HG02798 (cell line): ENCODE measurements around the gene CNTNAP2.
"Not testable (repeated sequence)": the region's sequence is repeated elsewhere in the genome, so short reads cannot be mapped to it uniquely, and the experiment has no call there.

Experiments
- ATAC-seq: cut with Tn5 transposase; IDR thresholded peaks from one replicate; pipeline ENCODE4 v1.9.1; 2021; ENCODE audit warnings: mild to moderate bottlenecking; ENCODE audit not compliant: unreplicated experiment, poor library complexity

The CNTNAP2 gene

GRCh38 chr7:147759327-147759943 is 1642.8 kb downstream of the CNTNAP2 start:
- ATAC-seq: no peak

- no peak for ATAC-seq
Measured at GRCh38 chr7:147765301-147765700, 1648.7 kb downstream of the CNTNAP2 start.

- ATAC-seq: no peak
Measured at GRCh38 chr7:147771344-147771743, 1654.7 kb downstream of the CNTNAP2 start.

- ATAC-seq: no peak
Measured at GRCh38 chr7:147774461-147774860, 1657.9 kb downstream of the CNTNAP2 start.

- ATAC-seq: no peak
Measured at GRCh38 chr7:147775516-147776284, 1659.1 kb downstream of the CNTNAP2 start.

GRCh38 chr7:147777309-147777708 is 1660.7 kb downstream of the CNTNAP2 start:
- no peak for ATAC-seq

- no peak for ATAC-seq
Measured at GRCh38 chr7:147779949-147780348, 1663.3 kb downstream of the CNTNAP2 start.

- ATAC-seq: no peak
Measured at GRCh38 chr7:147796581-147796980, 1680.0 kb downstream of the CNTNAP2 start.

- no peak for ATAC-seq
Measured at GRCh38 chr7:147798001-147798400, 1681.4 kb downstream of the CNTNAP2 start.

GRCh38 chr7:147801762-147802161 is 1685.2 kb downstream of the CNTNAP2 start:
- ATAC-seq: not testable (repeated sequence)

GRCh38 chr7:147803151-147803550 is 1686.5 kb downstream of the CNTNAP2 start:
- no peak for ATAC-seq

- no peak for ATAC-seq
Measured at GRCh38 chr7:147803606-147804005, 1687.0 kb downstream of the CNTNAP2 start.

- ATAC-seq: no peak
Measured at GRCh38 chr7:147804032-147804431, 1687.4 kb downstream of the CNTNAP2 start.

GRCh38 chr7:147805996-147806576 is 1689.5 kb downstream of the CNTNAP2 start:
- no peak for ATAC-seq

GRCh38 chr7:147809786-147810185 is 1693.2 kb downstream of the CNTNAP2 start:
- ATAC-seq: no peak

GRCh38 chr7:147810269-147810668 is 1693.7 kb downstream of the CNTNAP2 start:
- ATAC-seq: no peak

- ATAC-seq: no peak
Measured at GRCh38 chr7:147811923-147812322, 1695.3 kb downstream of the CNTNAP2 start.

- ATAC-seq: no peak
Measured at GRCh38 chr7:147813316-147813715, 1696.7 kb downstream of the CNTNAP2 start.

- no peak for ATAC-seq
Measured at GRCh38 chr7:147818317-147818716, 1701.7 kb downstream of the CNTNAP2 start.

- ATAC-seq: no peak
Measured at GRCh38 chr7:147824671-147825070, 1708.1 kb downstream of the CNTNAP2 start.

- ATAC-seq: no peak
Measured at GRCh38 chr7:147829016-147829415, 1712.4 kb downstream of the CNTNAP2 start.

- ATAC-seq: no peak
Measured at GRCh38 chr7:147833557-147833956, 1717.0 kb downstream of the CNTNAP2 start.
